SK-N-SH (cell line): Measurements from ENCODE around the gene GNA14. TPM values are rescaled to one million over a fixed set of nuclear protein-coding genes. Genes with fewer than 3 reads are reported as not detected.

Source experiments
- CTCF ChIA-PET: fragments of 300-600, 350-600 bp; formaldehyde crosslinking; extraction: SDS; loops from one replicate; lab custom pipeline; 2021; lab: Yijun Ruan, JAX
- POLR2A ChIA-PET: fragments of 350-600 bp; sonication (Branson Sonifier 250); formaldehyde crosslinking; extraction: SDS; loops from one replicate; lab custom pipeline; 2020; ENCODE audit warnings: antibody characterized with exemption, inconsistent platforms; lab: Yijun Ruan, JAX
- DNase-seq: peaks from one replicate; pipeline ENCODE4 v3.0.0; 2012
- H2AFZ ChIP-seq: fragments of 200-600 bp; sonication (generic); 2 replicates; pipeline ENCODE4 v1.8.1; 2016; ENCODE audit warnings: antibody characterized with exemption, mild to moderate bottlenecking, low read depth
- H3F3A ChIP-seq: fragments of 200-600 bp; sonication (generic); replicated peaks from 2 replicates; pipeline ENCODE3; 2016; ENCODE audit warnings: antibody characterized with exemption, mild to moderate bottlenecking; ENCODE audit not compliant: insufficient read depth
- H3K27ac ChIP-seq, 2 experiments: fragments of 200-500 bp in 1 of 2; fragments of 200-600 bp in 1 of 2; sonication (Bioruptor generic) in 1 of 2; sonication (generic), shearing (Covaris generic) in 1 of 2; 2 replicates each; pipeline versions ENCODE4 v1.5.1 to v1.6.1; 2014 to 2016; ENCODE audit warnings: low read depth in 2 of 2, inconsistent platforms in 1 of 2, low read length in 1 of 2, mild to moderate bottlenecking in 1 of 2, mixed read lengths in 1 of 2
- H3K27me3 ChIP-seq: fragments of 200-600 bp; sonication (generic), shearing (Covaris generic); 2 replicates; pipeline ENCODE4 v1.6.1; 2016; ENCODE audit warnings: mixed run types; ENCODE audit not compliant: insufficient read depth
- H3K36me3 ChIP-seq, 2 experiments: fragments of 200-500 bp in 1 of 2; fragments of 200-600 bp in 1 of 2; sonication (Bioruptor generic) in 1 of 2; sonication (generic) in 1 of 2; replicated peaks in 1 of 2; 2 replicates each; pipeline versions ENCODE3 to v1.5.1; 2014 to 2016; ENCODE audit warnings: low read length in 1 of 2, mild to moderate bottlenecking in 1 of 2; ENCODE audit not compliant: insufficient read depth in 2 of 2, control insufficient read depth in 1 of 2
- H3K4me1 ChIP-seq, 2 experiments: fragments of 200-500 bp in 1 of 2; fragments of 200-600 bp in 1 of 2; sonication (Bioruptor generic) in 1 of 2; sonication (generic), shearing (Covaris generic) in 1 of 2; 2 replicates each; pipeline versions ENCODE4 v1.5.1 to v1.6.1; 2014 to 2016; ENCODE audit warnings: low read depth in 1 of 2, low read length in 1 of 2, mixed run types in 1 of 2; ENCODE audit not compliant: insufficient read depth in 2 of 2, control insufficient read depth in 1 of 2
- H3K4me2 ChIP-seq: fragments of 200-600 bp; sonication (generic), shearing (Covaris generic); 2 replicates; pipeline ENCODE4 v1.6.1; 2017; ENCODE audit warnings: mixed run types
- H3K4me3 ChIP-seq, 2 experiments: fragments of 200-500 bp in 1 of 2; fragments of 200-600 bp in 1 of 2; sonication (Bioruptor generic) in 1 of 2; sonication (generic), shearing (Covaris generic) in 1 of 2; 2 replicates each; pipeline versions ENCODE4 v1.5.1 to v1.8.1; 2014 to 2016; ENCODE audit warnings: low read depth in 2 of 2, inconsistent platforms in 1 of 2, low read length in 1 of 2, mild to moderate bottlenecking in 1 of 2, mixed read lengths in 1 of 2, moderate library complexity in 1 of 2
- H3K79me2 ChIP-seq: fragments of 200-600 bp; sonication (generic); 2 replicates; pipeline ENCODE4 v1.8.1; 2017; ENCODE audit warnings: mild to moderate bottlenecking; ENCODE audit not compliant: insufficient read depth
- H3K9ac ChIP-seq: fragments of 200-600 bp; sonication (generic); 2 replicates; pipeline ENCODE4 v1.6.1; 2017; ENCODE audit warnings: mixed run types
- H3K9me2 ChIP-seq: fragments of 200-600 bp; sonication (generic); 2 replicates; pipeline ENCODE4 v1.6.1; 2017; ENCODE audit warnings: mixed run types
- H3K9me3 ChIP-seq: fragments of 200-600 bp; sonication (generic); 2 replicates; pipeline ENCODE4 v1.6.1; 2017; ENCODE audit warnings: mixed run types, mild to moderate bottlenecking, moderate library complexity
- H4K20me1 ChIP-seq: fragments of 200-600 bp; sonication (generic); 2 replicates; pipeline ENCODE4 v1.6.1; 2017; ENCODE audit warnings: mild to moderate bottlenecking, mixed run types; ENCODE audit not compliant: insufficient read depth
- CHD2 ChIP-seq: fragments of 150-350 bp; IDR thresholded peaks from 2 replicates; pipeline ENCODE4 v1.6.1; 2018; ENCODE audit warnings: low read length; ENCODE audit not compliant: partially characterized antibody
- ELF1 ChIP-seq: IDR thresholded peaks from 2 replicates; pipeline ENCODE4 v1.4.0; 2012
- FOSL2 ChIP-seq: IDR thresholded peaks from 2 replicates; pipeline ENCODE4 v1.4.0; 2012; ENCODE audit warnings: low read depth, mild to moderate bottlenecking, moderate library complexity, borderline replicate concordance
- FOXJ3 ChIP-seq: sonication (generic); formaldehyde crosslinking; IDR thresholded peaks from 2 replicates; pipeline ENCODE4 v1.5.1; 2020; ENCODE audit warnings: mild to moderate bottlenecking, missing genetic modification reagents
- JUND ChIP-seq: IDR thresholded peaks from 2 replicates; pipeline ENCODE4 v1.4.0; 2012
- MEF2A ChIP-seq: IDR thresholded peaks from 2 replicates; pipeline ENCODE4 v1.4.0; 2012; ENCODE audit warnings: low read depth, borderline replicate concordance
- NFIC ChIP-seq: IDR thresholded peaks from 2 replicates; pipeline ENCODE4 v1.4.0; 2012; ENCODE audit warnings: borderline replicate concordance
- NRF1 ChIP-seq: IDR thresholded peaks from 2 replicates; pipeline ENCODE4 v1.6.1; 2012; ENCODE audit warnings: low read depth, mild to moderate bottlenecking, low read length
- RAD21 ChIP-seq: IDR thresholded peaks from 2 replicates; pipeline ENCODE4 v1.6.1; 2012; ENCODE audit warnings: mild to moderate bottlenecking, low read length
- RCOR1 ChIP-seq: fragments of 150-350 bp; IDR thresholded peaks from 2 replicates; pipeline ENCODE4 v1.6.1; 2017; ENCODE audit warnings: antibody characterized with exemption, low read length
- RFX5 ChIP-seq: IDR thresholded peaks from 2 replicates; pipeline ENCODE4 v1.6.1; 2012; ENCODE audit warnings: mild to moderate bottlenecking, improper control_type of control experiment, low read length
- RXRA ChIP-seq: IDR thresholded peaks from 2 replicates; pipeline ENCODE4 v1.4.0; 2012; ENCODE audit warnings: low read depth, mild to moderate bottlenecking, borderline replicate concordance
- SMC3 ChIP-seq: IDR thresholded peaks from 2 replicates; pipeline ENCODE4 v1.6.1; 2012; ENCODE audit warnings: low read depth, low read length, improper control_type of control experiment
- YY1 ChIP-seq: IDR thresholded peaks from 2 replicates; pipeline ENCODE4 v1.4.0; 2012; ENCODE audit warnings: low read depth, mild to moderate bottlenecking
- WGBS: methylation state at CpG from one replicate; pipeline ENCODE4 v1.1.6; 2017; ENCODE audit warnings: low lambda C conversion rate; 5-methylcytosine and 5-hydroxymethylcytosine counted together
- polyA plus RNA-seq, 3 experiments: library from polyadenylated mRNA; depleted of rRNA; stranded (reverse); fragments of >200 nt; gene quantifications; 2 replicates each; pipeline ENCODE4 v1.2.3, GENCODE V29; 2012
- TF ChIP-seq, protein P1 (sequence below): IDR thresholded peaks from 2 replicates; pipeline ENCODE4 v1.4.0; 2012; ENCODE audit warnings: low read depth
- TF ChIP-seq, protein P2 (sequence below): fragments of 150-350 bp; IDR thresholded peaks from 2 replicates; pipeline ENCODE4 v1.6.1; 2017; ENCODE audit warnings: antibody characterized with exemption, low read length, low read depth, borderline replicate concordance
- TF ChIP-seq, protein P3 (sequence below): fragments of 200-600 bp; sonication (generic); IDR thresholded peaks from 2 replicates; pipeline ENCODE4 v1.6.1; 2017; ENCODE audit warnings: antibody characterized with exemption, mild to moderate bottlenecking, moderate library complexity
- TF ChIP-seq, protein P4 (sequence below): IDR thresholded peaks from 2 replicates; pipeline ENCODE4 v1.6.1; 2012; ENCODE audit warnings: mild to moderate bottlenecking, low read depth, low read length, moderate library complexity
- TF ChIP-seq, protein P5 (sequence below): IDR thresholded peaks from 2 replicates; pipeline ENCODE4 v1.4.0; 2012; ENCODE audit warnings: low read depth, borderline replicate concordance

Gene GNA14
- polyA plus RNA-seq, 1 of the 3 experiments (the other 2 are of a cell fraction), result 0.15 TPM

DNA sequence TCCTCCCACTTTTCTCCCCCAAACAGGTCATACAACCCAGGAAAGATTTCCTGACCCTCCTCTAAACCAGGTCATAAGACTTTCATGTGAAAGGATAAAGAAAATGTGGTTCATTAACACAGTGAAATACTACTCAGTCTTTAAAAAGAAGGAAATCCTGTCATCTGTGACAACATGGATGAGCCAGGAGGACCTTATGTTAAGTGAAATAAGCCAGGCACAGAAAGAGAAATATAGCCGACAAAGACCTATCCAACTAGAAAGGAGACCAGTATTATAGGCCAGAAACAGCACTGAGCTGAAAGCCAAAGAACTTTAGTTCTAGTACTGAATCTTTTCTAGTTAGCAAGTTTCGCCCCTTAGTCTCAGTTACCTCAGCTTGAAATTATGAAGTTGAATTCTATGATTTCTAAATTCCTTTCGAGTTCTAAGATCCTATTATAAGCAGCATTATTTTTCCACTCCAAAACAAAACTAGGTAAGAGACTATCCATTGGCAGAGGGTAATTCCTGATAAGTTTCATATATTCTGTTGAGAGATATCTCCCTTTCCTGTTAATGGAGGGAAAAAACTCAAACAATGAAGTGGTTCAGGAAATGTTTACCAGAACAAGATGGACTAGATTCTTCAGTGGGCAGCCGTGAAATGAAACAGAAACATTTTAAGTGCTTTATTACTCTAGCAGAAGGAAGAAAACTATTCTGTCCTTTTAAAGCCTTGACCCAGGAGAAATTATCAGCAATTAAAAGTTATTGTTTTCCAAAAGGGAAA is 42.5 kb downstream of the GNA14 start:
- no peak for DNase-seq
- CTCF ChIA-PET, result no interaction called here
- 84% methylated on average over 4 of the region's 4 CpGs for WGBS

More for the DNA sequence above, 42.5 kb downstream of the GNA14 start:
- no peaks in the 10 kb centered on the region for H3K9me2 ChIP-seq
- H2AFZ ChIP-seq, result no peak overlapping the region
- H3K9me3 ChIP-seq, result no peaks in the 10 kb centered on the region
- POLR2A ChIA-PET, result no interaction called here
- no peaks in the 10 kb centered on the region for H3K79me2 ChIP-seq
- peaks cover 2 to 9% of the 10 kb centered on the region in 2 experiments; a peak in 2 of 4 replicates for H3K4me1 ChIP-seq
- no peak for TF ChIP-seq JUND
- no peak for TF ChIP-seq ELF1
- TF ChIP-seq NFIC, result no peak
- TF ChIP-seq SMC3, result no peak
- no peak for TF ChIP-seq RAD21
- TF ChIP-seq CHD2, result no peak
- TF ChIP-seq NRF1, result no peak
- TF ChIP-seq, protein P1, sequence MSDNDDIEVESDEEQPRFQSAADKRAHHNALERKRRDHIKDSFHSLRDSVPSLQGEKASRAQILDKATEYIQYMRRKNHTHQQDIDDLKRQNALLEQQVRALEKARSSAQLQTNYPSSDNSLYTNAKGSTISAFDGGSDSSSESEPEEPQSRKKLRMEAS, result no peak
- TF ChIP-seq, protein P2, sequence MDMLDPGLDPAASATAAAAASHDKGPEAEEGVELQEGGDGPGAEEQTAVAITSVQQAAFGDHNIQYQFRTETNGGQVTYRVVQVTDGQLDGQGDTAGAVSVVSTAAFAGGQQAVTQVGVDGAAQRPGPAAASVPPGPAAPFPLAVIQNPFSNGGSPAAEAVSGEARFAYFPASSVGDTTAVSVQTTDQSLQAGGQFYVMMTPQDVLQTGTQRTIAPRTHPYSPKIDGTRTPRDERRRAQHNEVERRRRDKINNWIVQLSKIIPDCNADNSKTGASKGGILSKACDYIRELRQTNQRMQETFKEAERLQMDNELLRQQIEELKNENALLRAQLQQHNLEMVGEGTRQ, result no peak
- no peak for TF ChIP-seq RCOR1
- no peak for TF ChIP-seq MEF2A
- TF ChIP-seq, protein P3, sequence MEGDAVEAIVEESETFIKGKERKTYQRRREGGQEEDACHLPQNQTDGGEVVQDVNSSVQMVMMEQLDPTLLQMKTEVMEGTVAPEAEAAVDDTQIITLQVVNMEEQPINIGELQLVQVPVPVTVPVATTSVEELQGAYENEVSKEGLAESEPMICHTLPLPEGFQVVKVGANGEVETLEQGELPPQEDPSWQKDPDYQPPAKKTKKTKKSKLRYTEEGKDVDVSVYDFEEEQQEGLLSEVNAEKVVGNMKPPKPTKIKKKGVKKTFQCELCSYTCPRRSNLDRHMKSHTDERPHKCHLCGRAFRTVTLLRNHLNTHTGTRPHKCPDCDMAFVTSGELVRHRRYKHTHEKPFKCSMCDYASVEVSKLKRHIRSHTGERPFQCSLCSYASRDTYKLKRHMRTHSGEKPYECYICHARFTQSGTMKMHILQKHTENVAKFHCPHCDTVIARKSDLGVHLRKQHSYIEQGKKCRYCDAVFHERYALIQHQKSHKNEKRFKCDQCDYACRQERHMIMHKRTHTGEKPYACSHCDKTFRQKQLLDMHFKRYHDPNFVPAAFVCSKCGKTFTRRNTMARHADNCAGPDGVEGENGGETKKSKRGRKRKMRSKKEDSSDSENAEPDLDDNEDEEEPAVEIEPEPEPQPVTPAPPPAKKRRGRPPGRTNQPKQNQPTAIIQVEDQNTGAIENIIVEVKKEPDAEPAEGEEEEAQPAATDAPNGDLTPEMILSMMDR, result no peak
- TF ChIP-seq, protein P4, sequence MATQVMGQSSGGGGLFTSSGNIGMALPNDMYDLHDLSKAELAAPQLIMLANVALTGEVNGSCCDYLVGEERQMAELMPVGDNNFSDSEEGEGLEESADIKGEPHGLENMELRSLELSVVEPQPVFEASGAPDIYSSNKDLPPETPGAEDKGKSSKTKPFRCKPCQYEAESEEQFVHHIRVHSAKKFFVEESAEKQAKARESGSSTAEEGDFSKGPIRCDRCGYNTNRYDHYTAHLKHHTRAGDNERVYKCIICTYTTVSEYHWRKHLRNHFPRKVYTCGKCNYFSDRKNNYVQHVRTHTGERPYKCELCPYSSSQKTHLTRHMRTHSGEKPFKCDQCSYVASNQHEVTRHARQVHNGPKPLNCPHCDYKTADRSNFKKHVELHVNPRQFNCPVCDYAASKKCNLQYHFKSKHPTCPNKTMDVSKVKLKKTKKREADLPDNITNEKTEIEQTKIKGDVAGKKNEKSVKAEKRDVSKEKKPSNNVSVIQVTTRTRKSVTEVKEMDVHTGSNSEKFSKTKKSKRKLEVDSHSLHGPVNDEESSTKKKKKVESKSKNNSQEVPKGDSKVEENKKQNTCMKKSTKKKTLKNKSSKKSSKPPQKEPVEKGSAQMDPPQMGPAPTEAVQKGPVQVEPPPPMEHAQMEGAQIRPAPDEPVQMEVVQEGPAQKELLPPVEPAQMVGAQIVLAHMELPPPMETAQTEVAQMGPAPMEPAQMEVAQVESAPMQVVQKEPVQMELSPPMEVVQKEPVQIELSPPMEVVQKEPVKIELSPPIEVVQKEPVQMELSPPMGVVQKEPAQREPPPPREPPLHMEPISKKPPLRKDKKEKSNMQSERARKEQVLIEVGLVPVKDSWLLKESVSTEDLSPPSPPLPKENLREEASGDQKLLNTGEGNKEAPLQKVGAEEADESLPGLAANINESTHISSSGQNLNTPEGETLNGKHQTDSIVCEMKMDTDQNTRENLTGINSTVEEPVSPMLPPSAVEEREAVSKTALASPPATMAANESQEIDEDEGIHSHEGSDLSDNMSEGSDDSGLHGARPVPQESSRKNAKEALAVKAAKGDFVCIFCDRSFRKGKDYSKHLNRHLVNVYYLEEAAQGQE, result no peak
- TF ChIP-seq RFX5, result no peak
- TF ChIP-seq FOSL2, result no peak
- no peak for TF ChIP-seq RXRA
- TF ChIP-seq, protein P5, sequence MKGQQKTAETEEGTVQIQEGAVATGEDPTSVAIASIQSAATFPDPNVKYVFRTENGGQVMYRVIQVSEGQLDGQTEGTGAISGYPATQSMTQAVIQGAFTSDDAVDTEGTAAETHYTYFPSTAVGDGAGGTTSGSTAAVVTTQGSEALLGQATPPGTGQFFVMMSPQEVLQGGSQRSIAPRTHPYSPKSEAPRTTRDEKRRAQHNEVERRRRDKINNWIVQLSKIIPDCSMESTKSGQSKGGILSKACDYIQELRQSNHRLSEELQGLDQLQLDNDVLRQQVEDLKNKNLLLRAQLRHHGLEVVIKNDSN, result no peak
- TF ChIP-seq FOXJ3 (CRISPR knock-in tag), result no peak
- TF ChIP-seq YY1, result no peak
- no peak overlapping the region for H3K4me2 ChIP-seq
- H3K4me3 ChIP-seq, result no peak overlapping the region
- H3K36me3 ChIP-seq, result no peaks in the 10 kb centered on the region
- H3F3A ChIP-seq, result no peaks in the 10 kb centered on the region
- no peak overlapping the region for H3K9ac ChIP-seq
- H4K20me1 ChIP-seq, result no peaks in the 10 kb centered on the region
- no peak overlapping the region for H3K27ac ChIP-seq
- no peaks in the 10 kb centered on the region for H3K27me3 ChIP-seq
